Measurements from ENCODE around the gene SEC24C.

DNA sequence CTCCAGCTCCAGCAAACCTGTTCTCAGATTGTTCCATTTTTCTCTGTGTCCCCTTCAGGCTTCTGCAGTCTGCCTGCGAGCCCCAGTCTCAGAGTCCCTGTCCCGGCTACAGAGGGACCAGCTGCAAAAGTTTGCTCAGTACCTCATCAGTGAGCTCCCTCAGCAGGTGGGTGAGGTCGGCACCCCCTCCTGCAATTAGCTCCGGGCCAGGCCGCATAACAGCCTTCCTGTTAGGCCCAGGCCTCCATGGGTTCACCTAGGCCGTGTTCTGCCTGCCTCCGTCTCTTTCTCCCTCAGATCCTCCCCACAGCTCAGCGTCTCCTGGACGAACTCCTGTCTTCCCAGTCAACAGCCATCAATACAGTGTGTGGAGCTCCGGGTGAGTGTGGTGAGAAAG, 45.5 kb downstream of the SEC24C start:
- TF ChIP-seq, protein P1, sequence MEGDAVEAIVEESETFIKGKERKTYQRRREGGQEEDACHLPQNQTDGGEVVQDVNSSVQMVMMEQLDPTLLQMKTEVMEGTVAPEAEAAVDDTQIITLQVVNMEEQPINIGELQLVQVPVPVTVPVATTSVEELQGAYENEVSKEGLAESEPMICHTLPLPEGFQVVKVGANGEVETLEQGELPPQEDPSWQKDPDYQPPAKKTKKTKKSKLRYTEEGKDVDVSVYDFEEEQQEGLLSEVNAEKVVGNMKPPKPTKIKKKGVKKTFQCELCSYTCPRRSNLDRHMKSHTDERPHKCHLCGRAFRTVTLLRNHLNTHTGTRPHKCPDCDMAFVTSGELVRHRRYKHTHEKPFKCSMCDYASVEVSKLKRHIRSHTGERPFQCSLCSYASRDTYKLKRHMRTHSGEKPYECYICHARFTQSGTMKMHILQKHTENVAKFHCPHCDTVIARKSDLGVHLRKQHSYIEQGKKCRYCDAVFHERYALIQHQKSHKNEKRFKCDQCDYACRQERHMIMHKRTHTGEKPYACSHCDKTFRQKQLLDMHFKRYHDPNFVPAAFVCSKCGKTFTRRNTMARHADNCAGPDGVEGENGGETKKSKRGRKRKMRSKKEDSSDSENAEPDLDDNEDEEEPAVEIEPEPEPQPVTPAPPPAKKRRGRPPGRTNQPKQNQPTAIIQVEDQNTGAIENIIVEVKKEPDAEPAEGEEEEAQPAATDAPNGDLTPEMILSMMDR (IDR thresholded peaks at IDR 0.05; ENCODE audit: insufficient read depth, low read length, poor library complexity, severe bottlenecking): no peak
- TF ChIP-seq EZH2phosphoT487 (conservative IDR thresholded peaks at IDR 0.05; ENCODE audit: low read length): no peak

Data from SU-DHL-6 (cell line).